Spinal cord (tissue), 10 donors: ENCODE results near the gene SHISAL2B. TPM values are rescaled to one million over a fixed set of nuclear protein-coding genes. Genes with fewer than 3 reads are reported as not detected.

Experiments used
- DNase-seq, 6 donors: peaks; one replicate each; pipeline versions ENCODE4 v3.0.0 to v3.0.0-alpha.2; 2013 to 2015; ENCODE audit warnings: low spot score in 6 of 6, low read depth in 4 of 6
- H3K27ac ChIP-seq: one replicate; pipeline ENCODE4 v1.5.1; 2013; ENCODE audit warnings: low read depth, low read length, control low read depth
- H3K27me3 ChIP-seq: one replicate; pipeline ENCODE4 v1.6.1; 2013; ENCODE audit warnings: low read length; ENCODE audit not compliant: control insufficient read depth, insufficient read depth
- H3K36me3 ChIP-seq: one replicate; pipeline ENCODE4 v1.6.1; 2013; ENCODE audit warnings: low read length; ENCODE audit not compliant: control insufficient read depth, insufficient read depth
- H3K4me1 ChIP-seq: one replicate; pipeline ENCODE4 v1.6.1; 2013; ENCODE audit warnings: low read length; ENCODE audit not compliant: control insufficient read depth, insufficient read depth
- H3K4me3 ChIP-seq: one replicate; pipeline ENCODE4 v1.5.1; 2013; ENCODE audit warnings: low read depth, low read length, control low read depth
- H3K9me3 ChIP-seq: one replicate; pipeline ENCODE4 v1.6.1; 2013; ENCODE audit warnings: low read length; ENCODE audit not compliant: control insufficient read depth, insufficient read depth
- WGBS: methylation state at CpG from one replicate; pipeline ENCODE4 v1.1.5; 2013; ENCODE audit warnings: missing lambda C conversion rate; ENCODE audit not compliant: insufficient coverage; 5-methylcytosine and 5-hydroxymethylcytosine counted together
- polyA plus RNA-seq, 2 donors: library from polyadenylated mRNA; unstranded; fragments of 120-200 nt; gene quantifications; one replicate each; pipeline ENCODE4 v1.2.1, GENCODE V29; 2013; ENCODE audit not compliant: insufficient read length in 2 of 2
- total RNA-seq, 2 donors: library from RNA; depleted of rRNA in 1 of 2; stranded (reverse); fragments of 120-200 nt in 1 of 2; fragments of >200 nt in 1 of 2; gene quantifications; one replicate each; pipeline versions ENCODE4 v1.2.3 to v1.2.4, GENCODE V29; 2013 to 2014
- donor health status: healthy.

The SHISAL2B gene
- total and polyA plus RNA-seq, 4 donors, result 0.30 to 2.9 (median 1.6) TPM

- no peaks in the 10 kb centered on the region for H3K27me3 ChIP-seq
- H3K36me3 ChIP-seq, result peaks cover under 1% of the 10 kb centered on the region
- no peak overlapping the region for H3K4me3 ChIP-seq
- WGBS, result no CpG with 5 or more reads among the region's 1 CpG
- H3K4me1 ChIP-seq, result no peaks in the 10 kb centered on the region
- DNase-seq, result no peak
- H3K27ac ChIP-seq, result no peak overlapping the region
- no peaks in the 10 kb centered on the region for H3K9me3 ChIP-seq
Observed at GRCh38 chr5:64742411-64742810, 52.1 kb downstream of the SHISAL2B start.

GRCh38 chr5:64742821-64743220, 52.5 kb downstream of the SHISAL2B start:
- DNase-seq, result no peak
- no peaks in the 10 kb centered on the region for H3K9me3 ChIP-seq
- H3K27me3 ChIP-seq, result no peaks in the 10 kb centered on the region
- no peak overlapping the region for H3K27ac ChIP-seq
- H3K36me3 ChIP-seq, result peaks cover 4% of the 10 kb centered on the region
- no peak overlapping the region for H3K4me3 ChIP-seq
- no peaks in the 10 kb centered on the region for H3K4me1 ChIP-seq

DNA sequence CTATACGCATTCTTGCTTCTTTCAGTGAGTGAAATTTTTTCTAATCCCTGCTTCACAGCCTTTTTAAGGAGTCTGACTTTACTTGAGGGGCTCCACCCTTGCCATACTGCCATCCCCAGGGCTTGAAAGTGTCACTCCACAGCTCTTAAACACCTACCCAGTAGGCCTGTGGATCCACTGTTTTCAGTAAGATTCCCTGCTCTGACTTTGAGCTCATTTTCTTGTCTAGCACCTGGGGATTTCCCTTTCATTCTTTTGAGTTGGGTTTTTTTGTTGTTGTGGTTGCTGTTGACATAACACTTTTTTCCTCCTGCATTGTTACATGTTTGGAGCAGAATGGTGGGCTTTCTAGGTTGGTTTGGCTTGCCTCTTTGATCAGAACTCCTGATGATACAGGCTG, 54.6 kb downstream of the SHISAL2B start:
- Histone ChIP-seq H3K4me1 (no peaks in the 10 kb centered on the region), H3K27me3 (no peaks in the 10 kb centered on the region), H3K36me3 (peaks cover 4% of the 10 kb centered on the region), H3K9me3 (no peaks in the 10 kb centered on the region), H3K27ac (no peak overlapping the region), H3K4me3 (no peak overlapping the region)
- no peak for DNase-seq
- WGBS, result 100% methylated on average over 1 of the region's 1 CpG

- Histone ChIP-seq H3K36me3 (peaks cover 4% of the 10 kb centered on the region), H3K4me3 (no peak overlapping the region), H3K27ac (no peak overlapping the region), H3K27me3 (no peaks in the 10 kb centered on the region), H3K4me1 (no peaks in the 10 kb centered on the region), H3K9me3 (no peaks in the 10 kb centered on the region)
- no peak for DNase-seq
- WGBS, result 100% methylated on average over 1 of the region's 1 CpG
Observed at GRCh38 chr5:64746446-64746845, 56.1 kb downstream of the SHISAL2B start.

DNA sequence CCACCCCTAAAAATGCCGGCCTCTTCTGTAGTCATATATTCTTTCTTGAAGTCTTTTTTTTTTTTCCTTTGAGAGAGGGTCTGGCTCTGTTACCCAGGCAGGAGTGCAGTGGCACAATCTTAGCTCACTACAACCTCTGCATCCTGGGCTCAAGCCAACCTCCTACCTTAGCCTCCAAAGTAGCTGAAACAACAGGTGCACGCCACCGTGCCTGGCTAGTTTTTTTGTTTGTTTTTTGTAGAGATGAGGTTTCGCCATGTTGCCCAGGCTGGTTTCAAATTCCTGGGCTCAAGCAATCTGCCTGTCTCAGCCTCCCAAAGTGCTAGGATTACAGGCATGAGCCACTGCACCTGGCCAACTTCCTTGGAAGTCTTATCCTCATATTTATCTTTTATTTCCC, 59.1 kb downstream of the SHISAL2B start:
- Histone ChIP-seq H3K4me1 (no peaks in the 10 kb centered on the region), H3K9me3 (no peaks in the 10 kb centered on the region), H3K36me3 (peaks cover 4% of the 10 kb centered on the region), H3K27ac (no peak overlapping the region), H3K4me3 (no peak overlapping the region), H3K27me3 (no peaks in the 10 kb centered on the region)
- DNase-seq, result no peak
- WGBS, result no CpG with 5 or more reads among the region's 4 CpGs

- H3K9me3 ChIP-seq, result no peaks in the 10 kb centered on the region
- no peaks in the 10 kb centered on the region for H3K27me3 ChIP-seq
- no peak overlapping the region for H3K27ac ChIP-seq
- H3K36me3 ChIP-seq, result no peaks in the 10 kb centered on the region
- H3K4me3 ChIP-seq, result no peak overlapping the region
- H3K4me1 ChIP-seq, result no peaks in the 10 kb centered on the region
- no peak for DNase-seq
- WGBS, result no CpG with 5 or more reads among the region's 2 CpGs
Observed at GRCh38 chr5:64754066-64754465, 63.8 kb downstream of the SHISAL2B start.

DNA sequence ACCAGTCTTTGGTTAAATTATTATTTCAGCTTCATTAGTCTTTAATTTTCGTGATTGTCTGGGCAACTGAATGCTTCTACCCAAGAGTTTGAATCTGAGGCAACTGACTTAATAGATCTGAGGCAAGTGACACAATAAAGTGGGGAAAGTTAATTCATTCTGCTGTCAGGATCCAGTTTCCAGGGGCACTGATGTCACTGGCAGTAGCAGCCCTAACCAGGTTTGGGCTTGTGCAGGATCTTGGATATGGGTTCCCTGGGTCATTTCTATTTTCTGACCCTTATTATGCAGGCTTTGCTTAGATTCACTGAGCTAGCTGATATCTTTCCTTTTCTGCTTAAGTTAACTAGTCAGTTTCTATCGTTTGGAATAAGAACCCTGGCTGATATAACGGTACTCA, 68.6 kb downstream of the SHISAL2B start:
- Histone ChIP-seq H3K4me1 (no peaks in the 10 kb centered on the region), H3K36me3 (no peaks in the 10 kb centered on the region), H3K9me3 (no peaks in the 10 kb centered on the region), H3K27ac (no peak overlapping the region), H3K27me3 (no peaks in the 10 kb centered on the region), H3K4me3 (no peak overlapping the region)
- whole genome bisulfite sequencing, result 20% methylated on average over 1 of the region's 3 CpGs
- DNase-seq, result peak in 1 of 6 donors; percentile 7

GRCh38 chr5:64759960-64760660, 69.8 kb downstream of the SHISAL2B start:
- Histone ChIP-seq H3K27me3 (no peaks in the 10 kb centered on the region), H3K27ac (no peak overlapping the region), H3K4me3 (no peak overlapping the region), H3K4me1 (no peaks in the 10 kb centered on the region), H3K9me3 (no peaks in the 10 kb centered on the region), H3K36me3 (no peaks in the 10 kb centered on the region)
- DNase-seq, result peak in 2 of 6 donors; percentile 8 to 17
- no CpG with 5 or more reads among the region's 4 CpGs for whole genome bisulfite sequencing

DNA sequence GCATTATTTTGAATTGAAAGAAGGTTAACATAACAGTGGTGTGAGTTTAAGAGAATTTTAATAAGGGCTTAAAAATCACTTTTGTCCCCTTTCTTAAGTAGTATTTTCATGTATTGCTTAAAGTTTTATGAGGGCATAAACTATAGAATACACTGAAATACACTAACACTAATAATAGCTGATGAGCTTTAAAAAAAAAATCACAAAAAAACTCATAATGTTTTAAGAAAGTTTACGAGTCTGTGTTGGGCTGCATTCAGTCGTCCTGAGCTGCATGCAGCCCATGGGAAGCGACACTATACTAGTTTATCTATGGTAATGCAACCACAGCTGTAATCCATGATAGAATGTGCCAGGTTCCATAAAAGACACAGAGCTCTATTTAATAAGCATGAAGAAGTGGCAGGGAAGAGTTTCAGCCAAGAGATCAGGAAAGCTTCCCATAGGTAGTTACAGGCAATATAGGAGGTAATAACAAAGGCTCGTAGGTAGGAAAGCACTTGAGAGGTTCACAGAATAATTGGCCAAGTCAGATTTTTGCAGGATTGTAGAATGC, 73.7 kb downstream of the SHISAL2B start:
- no peaks in the 10 kb centered on the region for H3K27me3 ChIP-seq
- H3K4me3 ChIP-seq, result no peak overlapping the region
- no peak for DNase-seq
- WGBS, result 86% methylated on average over 1 of the region's 4 CpGs
- H3K4me1 ChIP-seq, result no peaks in the 10 kb centered on the region
- no peaks in the 10 kb centered on the region for H3K9me3 ChIP-seq
- no peak overlapping the region for H3K27ac ChIP-seq
- H3K36me3 ChIP-seq, result no peaks in the 10 kb centered on the region

DNA sequence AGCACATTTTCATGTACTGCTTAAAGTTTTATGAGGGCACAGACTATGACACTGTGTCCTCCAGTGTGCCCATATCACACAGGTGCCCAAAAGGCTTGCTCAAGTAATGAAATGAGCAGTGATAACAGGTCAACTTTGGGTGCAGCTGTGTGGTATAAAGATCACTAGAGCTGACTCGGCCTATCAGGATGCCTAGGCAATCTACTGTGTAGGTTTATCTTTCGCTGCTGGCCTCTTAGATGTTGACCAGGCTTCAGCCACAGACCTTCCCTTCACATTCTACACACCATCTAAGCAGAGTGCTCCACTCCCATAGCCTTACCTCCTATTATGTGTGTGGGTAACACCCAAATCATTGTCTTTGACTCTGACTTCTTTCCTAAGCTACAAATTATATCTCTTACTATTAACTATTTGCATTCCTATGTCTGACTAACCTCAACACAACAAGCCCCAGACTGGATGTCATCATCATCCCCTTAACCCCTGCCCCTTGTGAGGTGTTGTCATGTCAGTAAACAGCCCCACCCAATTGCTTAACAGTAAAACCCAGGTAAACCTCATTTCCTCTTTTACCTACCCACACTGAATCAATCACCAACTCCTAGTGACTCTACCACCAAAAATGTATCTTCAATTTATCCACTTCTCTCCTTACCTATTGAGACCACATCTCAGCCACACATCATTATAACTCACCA, 75.7 kb downstream of the SHISAL2B start:
- DNase-seq, result no peak
- Histone ChIP-seq H3K9me3 (no peaks in the 10 kb centered on the region), H3K27ac (no peak overlapping the region), H3K36me3 (no peaks in the 10 kb centered on the region), H3K27me3 (no peaks in the 10 kb centered on the region), H3K4me3 (no peak overlapping the region), H3K4me1 (peaks cover 3% of the 10 kb centered on the region)
- no CpG with 5 or more reads among the region's 2 CpGs for WGBS
